AG09309 (cell line): Measurements from ENCODE around the gene ZKSCAN5.
"Not testable (repeated sequence)": the region's sequence is repeated elsewhere in the genome, so short reads cannot be mapped to it uniquely, and the experiment has no call there.

Source experiments
- DNase-seq: peaks from one replicate; pipeline ENCODE4 v3.0.0-alpha.2; 2010; ENCODE audit warnings: low read depth
- H3K4me3 ChIP-seq: 2 replicates; pipeline ENCODE4 v1.5.1; 2011; ENCODE audit warnings: mild to moderate bottlenecking, low read depth, low read length, moderate library complexity; ENCODE audit not compliant: control insufficient read depth
- CTCF ChIP-seq: IDR thresholded peaks from 2 replicates; pipeline ENCODE4 v1.5.1; 2011; ENCODE audit warnings: mild to moderate bottlenecking, low read depth, low read length, inconsistent platforms; ENCODE audit not compliant: insufficient read depth, control insufficient read depth; ENCODE audit errors: missing control alignments

ZKSCAN5 gene

GRCh38 chr7:99539213-99539811 is 34.9 kb downstream of the ZKSCAN5 start:
- H3K4me3 ChIP-seq: no peak overlapping the region
- TF ChIP-seq CTCF: no peak
- DNase-seq: no peak

- TF ChIP-seq CTCF: no peak
- H3K4me3 ChIP-seq: no peak overlapping the region
- DNase-seq: no peak
These were observed 36.1 kb downstream of the ZKSCAN5 start for GRCh38 chr7:99540542-99540941.

GRCh38 chr7:99541212-99541611 is 36.8 kb downstream of the ZKSCAN5 start:
- no peak for TF ChIP-seq CTCF
- H3K4me3 ChIP-seq: no peak overlapping the region
- DNase-seq: no peak

GRCh38 chr7:99543081-99543671 is 38.7 kb downstream of the ZKSCAN5 start:
- no peak for TF ChIP-seq CTCF
- H3K4me3 ChIP-seq: no peak overlapping the region

GRCh38 chr7:99543916-99544315 is 39.5 kb downstream of the ZKSCAN5 start:
- no peak for TF ChIP-seq CTCF
- DNase-seq: no peak
- H3K4me3 ChIP-seq: no peak overlapping the region

More at GRCh38 chr7:99543081-99543671, 38.7 kb downstream of the ZKSCAN5 start:
- no peak for DNase-seq

GRCh38 chr7:99545308-99545707 is 40.8 kb downstream of the ZKSCAN5 start:
- not testable (repeated sequence) for DNase-seq, H3K4me3 ChIP-seq

GRCh38 chr7:99549545-99549944 is 45.1 kb downstream of the ZKSCAN5 start:
- not testable (repeated sequence) for H3K4me3 ChIP-seq, DNase-seq

- H3K4me3 ChIP-seq: peak overlapping the region; percentile 100
- no peak for DNase-seq
These were observed 46.9 kb downstream of the ZKSCAN5 start for GRCh38 chr7:99551334-99551733.

More at GRCh38 chr7:99551334-99551733, 46.9 kb downstream of the ZKSCAN5 start:
- TF ChIP-seq CTCF: no peak
